H1 (cell line): ENCODE data around the gene UFD1. TPM values are rescaled to one million over a fixed set of nuclear protein-coding genes. Genes with fewer than 3 reads are reported as not detected.

Experiments used
- CTCF ChIA-PET: fragments of 300-600 bp; sonication (Branson Sonifier 250); formaldehyde crosslinking; loops from one replicate; lab custom pipeline; 2021; ENCODE audit not compliant: partially characterized antibody; lab: Charles Lee
- POLR2A ChIA-PET: fragments of 300-600 bp; sonication (Branson Sonifier 250); formaldehyde crosslinking; loops from one replicate; lab custom pipeline; 2021; ENCODE audit warnings: inconsistent platforms; ENCODE audit not compliant: partially characterized antibody; lab: Charles Lee
- DNase-seq, 2 experiments: peaks; one replicate each; pipeline versions ENCODE4 v3.0.0 to v3.0.0-alpha.2; 2010 to 2022; ENCODE audit warnings: low spot score in 2 of 2, low read depth in 1 of 2, mixed read lengths in 1 of 2
- FAIRE-seq: peaks from 2 replicates; lab custom pipeline; 2011; peaks lifted over from hg19 to GRCh38; lab: Jason Lieb, UNC
- H2AFZ ChIP-seq: 2 replicates; pipeline ENCODE4 v1.8.1; 2012; ENCODE audit warnings: low read length, inconsistent platforms
- H2AK5ac ChIP-seq: 2 replicates; pipeline ENCODE4 v1.6.1; 2013; ENCODE audit warnings: low read depth, low read length
- H2BK120ac ChIP-seq: replicated peaks from 2 replicates; pipeline ENCODE3; 2013; ENCODE audit warnings: low read depth, low read length, inconsistent platforms
- H2BK12ac ChIP-seq: 2 replicates; pipeline ENCODE4 v1.6.1; 2013; ENCODE audit warnings: low read depth, low read length
- H2BK15ac ChIP-seq: 2 replicates; pipeline ENCODE4 v1.6.1; 2013; ENCODE audit warnings: low read length
- H2BK20ac ChIP-seq: 2 replicates; pipeline ENCODE4 v1.6.1; 2013; ENCODE audit warnings: low read length
- H2BK5ac ChIP-seq: 2 replicates; pipeline ENCODE4 v1.6.1; 2013; ENCODE audit warnings: low read depth, low read length
- H3K14ac ChIP-seq: 2 replicates; pipeline ENCODE4 v1.6.1; 2013; ENCODE audit warnings: inconsistent platforms; ENCODE audit not compliant: insufficient read length
- H3K18ac ChIP-seq: 2 replicates; pipeline ENCODE4 v1.6.1; 2013; ENCODE audit warnings: low read length; ENCODE audit errors: extremely low read depth
- H3K23ac ChIP-seq: 2 replicates; pipeline ENCODE4 v1.6.1; 2013; ENCODE audit warnings: inconsistent platforms; ENCODE audit not compliant: insufficient read length
- H3K23me2 ChIP-seq: 2 replicates; pipeline ENCODE4 v1.6.1; 2013; ENCODE audit warnings: low read depth, low read length
- H3K27ac ChIP-seq: 2 replicates; pipeline ENCODE4 v1.6.1; 2011; ENCODE audit warnings: low read depth, low read length, inconsistent platforms
- H3K27me3 ChIP-seq, 4 experiments: replicated peaks in 1 of 4; 1 replicate in 1 of 4; 2 replicates in 3 of 4; pipeline versions ENCODE4 v1.6.1 to v1.8.1; 2011 to 2013; ENCODE audit warnings: low read length in 3 of 4, mild to moderate bottlenecking in 3 of 4, inconsistent platforms in 2 of 4, mixed read lengths in 2 of 4, moderate library complexity in 1 of 4; ENCODE audit not compliant: control insufficient read depth in 3 of 4, insufficient read depth in 3 of 4; ENCODE audit errors: extremely low read depth in 1 of 4
- H3K36me3 ChIP-seq, 4 experiments: 2 replicates each; pipeline versions ENCODE4 v1.6.1 to v1.8.1; 2011 to 2013; ENCODE audit warnings: mild to moderate bottlenecking in 4 of 4, low read length in 3 of 4, moderate library complexity in 2 of 4, control low read depth in 1 of 4, inconsistent platforms in 1 of 4; ENCODE audit not compliant: insufficient read depth in 4 of 4, control insufficient read depth in 2 of 4
- H3K4ac ChIP-seq: replicated peaks from 2 replicates; pipeline ENCODE3; 2013; ENCODE audit warnings: low read length, low read depth, mixed read lengths, inconsistent platforms; ENCODE audit not compliant: insufficient read length
- H3K4me1 ChIP-seq, 4 experiments: replicated peaks in 1 of 4; 1 replicate in 1 of 4; 2 replicates in 3 of 4; pipeline versions ENCODE4 v1.6.1 to v1.8.1; 2011 to 2013; ENCODE audit warnings: low read length in 3 of 4, inconsistent platforms in 2 of 4, mixed read lengths in 1 of 4; ENCODE audit not compliant: insufficient read depth in 4 of 4, control insufficient read depth in 3 of 4
- H3K4me2 ChIP-seq, 2 experiments: 2 replicates each; pipeline versions ENCODE4 v1.6.1 to v1.8.1; 2011 to 2013; ENCODE audit warnings: low read depth in 2 of 2, low read length in 2 of 2, control low read depth in 1 of 2, inconsistent platforms in 1 of 2, mild to moderate bottlenecking in 1 of 2; ENCODE audit not compliant: insufficient read depth in 1 of 2
- H3K4me3 ChIP-seq, 4 experiments: fragments of 200-600, 300-600 bp in 1 of 4; sonication (generic), shearing (Covaris generic), sonication (Bioruptor Twin) in 1 of 4; 2 replicates each; pipeline versions ENCODE4 v1.5.1 to v1.8.1; 2011 to 2016; ENCODE audit warnings: low read length in 4 of 4, low read depth in 3 of 4, control low read depth in 2 of 4, inconsistent platforms in 2 of 4, mild to moderate bottlenecking in 2 of 4, mixed read lengths in 1 of 4, moderate library complexity in 1 of 4; ENCODE audit not compliant: insufficient read depth in 2 of 4; ENCODE audit errors: extremely low read depth in 1 of 4
- H3K56ac ChIP-seq: replicated peaks from 2 replicates; pipeline ENCODE3; 2013; ENCODE audit warnings: low read depth, mild to moderate bottlenecking, mixed read lengths, low read length, inconsistent platforms; ENCODE audit not compliant: insufficient read length
- H3K79me1 ChIP-seq: 2 replicates; pipeline ENCODE4 v1.6.1; 2013; ENCODE audit warnings: low read depth, low read length, control low read depth
- H3K79me2 ChIP-seq, 2 experiments: 2 replicates each; pipeline versions ENCODE4 v1.6.1 to v1.8.1; 2012 to 2013; ENCODE audit warnings: low read length in 2 of 2, mild to moderate bottlenecking in 2 of 2, inconsistent platforms in 1 of 2; ENCODE audit not compliant: insufficient read depth in 2 of 2, control insufficient read depth in 1 of 2
- H3K9ac ChIP-seq, 4 experiments: replicated peaks in 1 of 4; 1 replicate in 1 of 4; 2 replicates in 3 of 4; pipeline versions ENCODE4 v1.6.1 to v1.8.1; 2011 to 2013; ENCODE audit warnings: low read depth in 3 of 4, low read length in 3 of 4, control low read depth in 2 of 4, mild to moderate bottlenecking in 2 of 4, moderate library complexity in 2 of 4, inconsistent platforms in 1 of 4; ENCODE audit errors: extremely low read depth in 1 of 4
- H3K9me3 ChIP-seq, 2 experiments: 2 replicates each; pipeline versions ENCODE4 v1.6.1 to v1.8.1; 2012 to 2013; ENCODE audit warnings: mild to moderate bottlenecking in 2 of 2, moderate library complexity in 2 of 2, control low read depth in 1 of 2, inconsistent platforms in 1 of 2, low read depth in 1 of 2, low read length in 1 of 2, mixed read lengths in 1 of 2; ENCODE audit not compliant: insufficient read depth in 2 of 2
- H4K20me1 ChIP-seq, 2 experiments: replicated peaks in 1 of 2; 2 replicates each; pipeline versions ENCODE3 to v1.8.1; 2011 to 2013; ENCODE audit warnings: inconsistent platforms in 2 of 2, low read length in 2 of 2, mild to moderate bottlenecking in 1 of 2; ENCODE audit not compliant: insufficient read depth in 2 of 2, control insufficient read depth in 1 of 2
- H4K5ac ChIP-seq: 2 replicates; pipeline ENCODE4 v1.6.1; 2013; ENCODE audit warnings: low read length, low read depth, mixed read lengths, inconsistent platforms; ENCODE audit not compliant: insufficient read length
- H4K8ac ChIP-seq: 2 replicates; pipeline ENCODE4 v1.8.0; 2013; ENCODE audit warnings: mild to moderate bottlenecking, moderate library complexity, low read length, inconsistent platforms; ENCODE audit not compliant: insufficient read depth; ENCODE audit errors: extremely low read depth
- H4K91ac ChIP-seq: replicated peaks from 2 replicates; pipeline ENCODE3; 2013; ENCODE audit warnings: low read length, mixed read lengths, inconsistent platforms; ENCODE audit not compliant: insufficient read length
- HDAC6 ChIP-seq: IDR thresholded peaks from one replicate; pipeline ENCODE4 v1.7.1; 2012; ENCODE audit warnings: low read depth, mild to moderate bottlenecking, inconsistent platforms, low read length, moderate library complexity
- MAFK ChIP-seq: IDR thresholded peaks from 2 replicates; pipeline ENCODE4 v1.6.1; 2012; ENCODE audit warnings: low read depth, mild to moderate bottlenecking, improper control_type of control experiment, low read length
- POU5F1 ChIP-seq: IDR thresholded peaks from 2 replicates; pipeline ENCODE4 v1.6.1; 2011; ENCODE audit warnings: low read depth, mild to moderate bottlenecking, low read length, moderate library complexity
- RBBP5 ChIP-seq: IDR thresholded peaks from 2 replicates; pipeline ENCODE4 v1.7.1; 2012; ENCODE audit warnings: low read depth, mild to moderate bottlenecking, inconsistent platforms, low read length, moderate library complexity, borderline replicate concordance
- WGBS, 2 experiments: shearing (Covaris generic) in 1 of 2; methylation state at CpG; one replicate each; pipeline versions ENCODE4 v1.1.6 to v1.1.7; 2013 to 2015; ENCODE audit warnings: low lambda C conversion rate in 2 of 2, mixed read lengths in 2 of 2, inconsistent platforms in 1 of 2, low coverage in 1 of 2, missing lambda C conversion rate in 1 of 2; ENCODE audit not compliant: insufficient replicate concordance in 2 of 2, insufficient coverage in 1 of 2, insufficient read length in 1 of 2; ENCODE audit errors: extremely low coverage in 1 of 2, missing lambda C conversion rate in 1 of 2; 5-methylcytosine and 5-hydroxymethylcytosine counted together
- polyA plus RNA-seq, 7 experiments: library from polyadenylated mRNA; depleted of rRNA in 3 of 7; stranded (reverse) in 5 of 7; unstranded in 2 of 7; fragments of >200 nt in 5 of 7; fragments of 200-250 nt in 2 of 7; gene quantifications; 1 replicate in 5 of 7; 2 replicates in 1 of 7; 4 replicates in 1 of 7; pipeline versions ENCODE4 v1.2.1 to v1.2.3, GENCODE V29; 2011 to 2013; ENCODE audit warnings: missing spikeins in 2 of 7, mixed read lengths in 2 of 7
- total RNA-seq: library from RNA; stranded (reverse); fragmentation: NEBNext Ultra II Directional; extraction: Animal tissue kit (Norgen Biotek cat#: 25700); gene quantifications from 2 replicates; pipeline ENCODE4 v1.2.1, GENCODE V29; 2021

UFD1 gene
- total and polyA plus RNA-seq, 2 of the 8 experiments (the other 6 are each of a cell fraction or from before 2014, with no cell fraction given), result 74.6 to 116 TPM

- Histone ChIP-seq H2BK12ac (no peak overlapping the region), H3K4me1 (no peaks in the 10 kb centered on the region), H3K23me2 (no peaks in the 10 kb centered on the region), H2BK15ac (no peak overlapping the region), H2BK5ac (no peak overlapping the region), H3K9ac (no peak overlapping the region), H2AK5ac (no peak overlapping the region), H3K4me2 (no peak overlapping the region), H2BK20ac (no peak overlapping the region), H3K27ac (no peak overlapping the region), H3K18ac (no peak overlapping the region), H4K91ac (no peak overlapping the region), H2AFZ (no peak overlapping the region), H3K4me3 (no peak overlapping the region), H3K14ac (no peak overlapping the region), H3K36me3 (peaks cover 9 to 69% (median 42%) of the 10 kb centered on the region in 4 experiments), H4K20me1 (peaks cover 0 to 8% of the 10 kb centered on the region in 2 experiments), H4K5ac (no peak overlapping the region), H3K79me1 (no peaks in the 10 kb centered on the region; the same call in 1 of the 2 replicates), H3K4ac (no peak overlapping the region), H3K56ac (no peak overlapping the region), H3K9me3 (no peaks in the 10 kb centered on the region), H4K8ac (no peak overlapping the region), H3K79me2 (no peaks in the 10 kb centered on the region), H3K27me3 (no peaks in the 10 kb centered on the region), H2BK120ac (no peak overlapping the region), H3K23ac (no peak overlapping the region)
- FAIRE-seq (no peak), DNase-seq (no peak)
- POLR2A ChIA-PET, result interaction anchor here (0.6 to 1.6 kb wide), 4 partner anchors 9 to 61 kb away, joined by 3 to 7 read pairs (median 4); partner anchors contain the start of gene CDC45
- CTCF ChIA-PET, result interaction anchor here (1.3 to 4.7 kb wide), 2 partner anchors 18 to 176 kb away, joined by 4 to 19 read pairs; no protein-coding TSS in a partner anchor
- no peak for TF ChIP-seq HDAC6
- no peak for TF ChIP-seq POU5F1
- no peak for TF ChIP-seq RBBP5
- TF ChIP-seq MAFK, result no peak
- 79% methylated on average over 4 of the region's 4 CpGs; no CpG with 5 or more reads in 1 of the 2 experiments for WGBS, 2 experiments
Measured at GRCh38 chr22:19455585-19456370, 23.2 kb downstream of the UFD1 start.
